H1 (cell line): Measurements from ENCODE around the gene C5orf24. TPM values are rescaled to one million over a fixed set of nuclear protein-coding genes. Genes with fewer than 3 reads are reported as not detected.

Source experiments
- CHD7 ChIP-seq: fragments of 300-600 bp; sonication (generic); IDR thresholded peaks from 2 replicates; pipeline ENCODE4 v1.7.1; 2012; ENCODE audit warnings: low read length, moderate library complexity, mild to moderate bottlenecking, inconsistent platforms; ENCODE audit not compliant: insufficient replicate concordance
- polyA plus RNA-seq, 7 experiments: library from polyadenylated mRNA; depleted of rRNA in 3 of 7; stranded (reverse) in 5 of 7; unstranded in 2 of 7; fragments of >200 nt in 5 of 7; fragments of 200-250 nt in 2 of 7; gene quantifications; 1 replicate in 5 of 7; 2 replicates in 1 of 7; 4 replicates in 1 of 7; pipeline versions ENCODE4 v1.2.1 to v1.2.3, GENCODE V29; 2011 to 2013; ENCODE audit warnings: missing spikeins in 2 of 7, mixed read lengths in 2 of 7
- total RNA-seq: library from RNA; stranded (reverse); fragmentation: NEBNext Ultra II Directional; extraction: Animal tissue kit (Norgen Biotek cat#: 25700); gene quantifications from 2 replicates; pipeline ENCODE4 v1.2.1, GENCODE V29; 2021

Gene C5orf24
- total and polyA plus RNA-seq, 2 of the 8 experiments (the other 6 are each of a cell fraction or from before 2014, with no cell fraction given) = 11.1 to 20.2 TPM

DNA sequence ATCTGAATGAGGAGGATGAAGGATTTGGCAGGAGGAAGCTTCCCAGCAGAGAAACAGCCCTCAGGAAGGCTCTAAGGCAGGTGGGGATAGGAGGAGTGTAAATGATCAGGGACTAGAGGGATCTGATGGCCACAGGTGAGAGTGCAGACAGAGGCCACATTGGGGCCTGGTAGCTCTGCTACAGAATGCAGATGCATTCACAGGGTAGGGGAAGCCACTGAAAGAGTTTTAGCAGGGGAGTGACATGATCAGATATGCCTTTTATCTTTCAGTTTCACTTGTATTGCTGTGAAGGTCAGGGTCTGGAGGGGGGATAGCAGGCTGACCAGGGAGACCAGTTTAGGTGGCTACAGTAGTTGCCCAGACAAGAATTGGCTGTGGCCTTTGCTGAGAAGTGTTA is 31.4 kb downstream of the C5orf24 start (continued):
- no peak for TF ChIP-seq CHD7
